HG03469 (cell line): ENCODE results near the gene JAKMIP1.

Experiments used
- ATAC-seq: cut with Tn5 transposase; IDR thresholded peaks from one replicate; pipeline ENCODE4 v1.9.1; 2021; ENCODE audit warnings: mild to moderate bottlenecking, moderate library complexity, moderate number of reproducible peaks; ENCODE audit not compliant: unreplicated experiment

Gene JAKMIP1

DNA sequence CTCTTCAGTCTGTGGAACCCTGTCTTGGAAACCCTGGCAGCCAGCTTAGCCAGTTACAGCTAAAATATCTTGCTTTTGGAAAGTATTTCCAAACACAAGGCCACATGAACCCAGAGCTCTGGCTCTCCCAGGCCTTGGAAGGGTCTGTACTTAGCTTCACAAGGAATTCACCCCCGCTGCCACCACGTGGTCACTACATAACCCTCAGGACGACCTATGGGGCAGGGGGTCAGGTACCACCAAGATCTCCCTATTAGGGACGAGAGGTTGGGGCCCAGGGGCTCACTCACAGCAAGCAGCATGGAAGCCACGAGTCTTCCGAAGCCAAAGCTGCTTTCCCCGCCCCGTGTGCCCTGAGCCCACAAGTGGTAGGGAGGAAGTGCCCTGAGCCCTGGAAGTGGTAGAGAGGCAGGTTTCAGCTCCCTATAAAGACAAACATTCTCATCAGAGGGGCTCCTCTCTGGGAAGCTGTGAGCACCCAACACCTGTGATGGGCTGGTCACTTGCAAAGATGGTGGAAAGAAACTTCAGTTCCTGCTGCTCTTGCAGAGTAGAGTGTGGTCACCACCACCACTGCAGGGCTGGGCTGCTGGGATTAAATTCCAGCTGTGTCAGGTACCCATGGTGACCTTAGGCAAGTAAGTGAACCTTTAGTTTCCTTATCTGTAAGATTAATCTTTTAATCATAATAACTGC lies 4.7 kb upstream of the JAKMIP1 start:
- no peak for ATAC-seq

- no peak for ATAC-seq
These were observed 3.7 kb upstream of the JAKMIP1 start for GRCh38 chr4:6204098-6204497.

DNA sequence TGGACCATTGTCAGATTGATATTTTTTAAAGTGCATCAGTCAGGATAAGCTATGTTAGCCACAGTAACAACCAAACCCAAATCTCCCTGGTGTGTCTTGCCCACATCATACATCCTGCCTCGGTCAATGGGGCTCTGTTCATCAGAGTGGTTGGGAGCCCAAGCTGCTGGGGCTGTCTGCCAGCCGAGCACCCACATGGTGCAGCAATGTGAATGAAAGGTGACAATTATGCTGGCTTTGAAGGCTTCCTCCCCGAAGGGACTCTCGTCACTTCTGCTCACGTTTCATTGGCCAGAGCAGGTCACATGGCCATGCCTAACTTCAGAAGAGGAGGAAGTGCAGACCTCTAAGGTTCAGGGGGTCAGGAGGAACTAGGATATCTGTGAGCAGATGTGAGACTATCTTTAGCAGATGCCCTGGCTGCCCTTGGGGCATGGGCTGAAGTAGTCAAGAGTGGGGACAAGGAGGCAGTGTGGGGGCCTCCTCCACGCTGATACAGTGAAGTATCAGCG lies 1.3 kb upstream of the JAKMIP1 start:
- no peak for ATAC-seq

GRCh38 chr4:6200922-6201362 lies 593 bp upstream of the JAKMIP1 start:
- no peak for ATAC-seq

DNA sequence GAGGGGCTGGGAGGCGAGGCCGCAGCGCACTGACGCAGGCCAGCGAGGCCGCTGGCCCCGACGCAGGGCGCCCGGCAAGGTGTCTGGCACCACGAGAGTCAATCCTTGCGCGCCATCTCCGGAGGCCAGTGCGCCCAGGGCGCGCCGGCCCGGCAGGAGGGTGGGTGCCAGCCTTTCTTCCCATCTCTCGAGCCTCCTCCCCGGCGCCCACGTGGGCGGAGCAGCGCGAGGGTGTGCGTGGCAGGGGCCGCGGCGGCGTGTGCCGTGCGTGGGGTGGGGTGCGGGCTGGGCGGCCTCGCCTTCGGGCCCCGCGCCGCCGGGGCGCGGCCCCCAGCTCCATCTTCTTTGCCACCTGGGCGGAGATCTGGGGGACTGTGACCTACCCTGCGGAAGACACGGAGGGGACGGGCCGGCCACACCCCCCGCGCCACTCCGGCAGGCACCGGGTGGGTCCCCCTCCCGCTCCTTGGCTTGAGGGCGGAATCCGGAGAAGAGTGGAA lies 877 bp downstream of the JAKMIP1 start:
- no peak for ATAC-seq

- ATAC-seq = no peak
These were observed 1.5 kb downstream of the JAKMIP1 start for GRCh38 chr4:6198768-6199421.

DNA sequence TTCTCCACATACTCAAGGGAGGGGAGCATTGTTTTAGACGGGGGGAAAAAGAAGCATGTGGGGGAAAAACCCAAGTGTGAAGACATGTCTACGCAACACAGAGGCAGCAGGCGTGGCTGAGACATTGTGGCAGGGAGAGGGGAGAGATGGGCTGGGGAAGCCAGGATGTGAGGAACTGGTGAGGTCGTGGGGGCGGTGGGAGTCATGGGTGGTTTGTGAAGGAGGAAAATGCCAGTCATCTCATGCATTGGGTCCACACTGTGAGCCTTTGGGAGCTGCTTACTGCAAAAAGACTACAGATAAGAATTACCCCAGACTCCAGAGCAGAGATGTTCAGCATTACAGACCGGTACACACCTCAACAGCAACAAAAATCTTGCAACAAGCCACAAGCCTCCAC lies 2.1 kb downstream of the JAKMIP1 start:
- no peak for ATAC-seq

- no peak for ATAC-seq
These were observed 2.7 kb downstream of the JAKMIP1 start for GRCh38 chr4:6197433-6198174.

DNA sequence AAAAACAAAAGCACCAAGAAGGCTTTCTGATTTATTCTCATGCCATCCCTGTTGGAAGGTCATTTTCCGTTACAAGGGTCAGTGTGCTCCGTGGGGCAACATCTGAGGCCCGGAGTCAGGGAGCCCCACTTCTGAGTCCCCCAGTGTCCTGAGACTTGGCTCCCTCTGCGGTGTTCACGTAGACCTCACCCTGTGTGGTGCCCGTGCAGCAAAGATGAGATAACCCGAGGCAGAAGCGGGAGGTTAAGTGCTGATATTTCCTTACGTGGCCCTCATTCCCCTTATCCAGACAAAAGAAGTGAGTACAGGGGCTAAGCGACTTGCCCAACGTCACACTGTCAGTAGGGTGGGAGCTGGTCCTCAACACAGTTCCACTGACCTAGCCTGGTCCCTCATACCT lies 3.5 kb downstream of the JAKMIP1 start:
- ATAC-seq = no peak

DNA sequence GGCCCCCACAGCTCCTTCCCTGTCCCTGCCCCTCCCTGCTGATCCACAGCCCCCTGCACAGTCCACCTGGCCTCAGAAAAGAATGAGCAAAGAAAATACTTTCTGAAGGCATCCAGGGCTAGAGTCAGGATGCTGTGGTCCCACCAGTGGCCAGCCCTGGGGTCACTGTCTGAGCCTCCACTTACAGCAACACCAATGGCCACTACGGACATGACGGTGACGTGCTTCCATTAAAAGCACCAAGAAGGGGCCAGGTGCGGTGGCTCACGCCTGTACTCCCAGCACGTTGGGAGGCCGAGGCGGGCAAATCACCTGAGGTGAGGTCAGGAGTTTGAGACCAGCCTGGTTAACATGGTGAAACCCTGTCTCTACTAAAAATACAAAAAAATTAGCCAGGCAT lies 4.0 kb downstream of the JAKMIP1 start:
- no peak for ATAC-seq

- no peak for ATAC-seq
These were observed 4.6 kb downstream of the JAKMIP1 start for GRCh38 chr4:6195602-6196319.

GRCh38 chr4:6194458-6195195 lies 5.7 kb downstream of the JAKMIP1 start:
- no peak for ATAC-seq

DNA sequence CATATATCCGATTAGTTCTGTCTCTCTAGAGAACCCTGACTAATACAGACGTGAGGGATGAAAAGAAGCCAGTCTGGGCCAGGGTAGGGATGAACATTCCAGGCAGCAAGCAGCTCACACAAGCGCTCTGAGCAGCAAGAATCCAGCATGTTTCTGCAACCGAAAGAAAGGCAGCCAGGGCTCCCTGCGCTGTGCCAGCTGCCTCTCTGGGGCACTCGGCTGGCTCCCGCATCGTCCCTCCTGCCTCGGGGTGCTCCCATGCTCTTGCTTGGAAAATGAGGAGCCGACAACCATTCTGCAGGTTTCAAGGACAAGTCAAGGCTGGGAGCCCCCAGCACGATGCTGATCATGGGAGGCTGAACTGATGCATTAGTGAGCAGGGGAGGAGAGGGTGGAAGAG lies 7.0 kb downstream of the JAKMIP1 start:
- no peak for ATAC-seq

- no peak for ATAC-seq
These were observed 8.1 kb downstream of the JAKMIP1 start for GRCh38 chr4:6192245-6192644.

- no peak for ATAC-seq
These were observed 8.8 kb downstream of the JAKMIP1 start for GRCh38 chr4:6191448-6192130.

GRCh38 chr4:6190486-6190885 lies 9.9 kb downstream of the JAKMIP1 start:
- no peak for ATAC-seq

GRCh38 chr4:6189511-6189910 lies 10.8 kb downstream of the JAKMIP1 start:
- ATAC-seq = no peak

DNA sequence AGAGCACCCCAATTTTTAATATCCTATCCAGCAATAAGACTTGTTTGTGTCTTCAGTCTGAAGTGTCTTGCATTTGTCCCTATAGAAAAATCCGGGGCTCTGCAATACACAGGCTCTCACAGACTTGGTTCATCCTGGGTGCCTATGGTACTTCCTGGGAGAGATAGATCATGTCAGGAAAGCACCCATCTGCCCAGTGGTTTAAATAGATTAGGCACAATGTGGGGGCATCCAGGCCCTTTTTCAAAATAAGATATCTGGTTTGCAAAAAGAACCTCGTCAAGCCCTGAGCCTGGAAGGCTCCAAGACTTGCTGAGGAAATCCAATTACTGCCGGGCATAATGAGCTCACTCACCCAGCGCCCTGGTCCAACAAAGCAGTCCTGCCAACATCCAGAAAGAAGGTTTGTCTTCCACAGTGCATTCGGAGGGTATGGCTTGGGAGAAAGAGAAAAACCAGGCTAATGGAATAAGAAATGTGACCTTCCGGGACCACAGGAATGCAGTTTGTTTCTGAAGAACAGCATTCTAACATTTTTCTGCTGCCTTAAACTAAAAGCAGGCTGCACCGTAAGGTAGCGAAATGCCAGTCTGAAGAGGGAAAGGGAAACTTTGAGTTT lies 11.6 kb downstream of the JAKMIP1 start:
- no peak for ATAC-seq

DNA sequence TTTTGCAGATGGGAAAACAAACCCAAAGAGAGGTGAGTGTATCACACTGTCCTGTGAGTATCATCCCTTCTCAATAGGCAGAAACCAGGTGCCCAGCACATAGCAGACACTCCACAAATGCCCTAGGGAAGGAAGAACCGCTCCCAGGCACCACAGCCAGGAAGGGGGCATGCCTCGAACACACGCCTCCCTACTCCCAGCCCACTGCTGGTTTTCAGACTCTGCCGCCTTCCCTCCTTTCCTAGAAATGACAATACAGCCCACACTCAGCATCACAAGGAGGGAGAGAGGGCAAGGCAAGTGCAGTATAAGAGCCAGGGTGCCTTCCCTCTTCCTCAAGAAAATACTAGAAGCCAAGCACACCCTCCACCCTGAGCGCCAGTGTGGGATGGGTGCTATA lies 16.2 kb downstream of the JAKMIP1 start:
- no peak for ATAC-seq
